HEK293 (cell line): ENCODE results near the gene KIF5A.

ENCODE experiments used
- CTCF ChIA-PET: fragments of 350-600 bp; formaldehyde crosslinking; extraction: SDS; loops from one replicate; lab custom pipeline; 2021; ENCODE audit warnings: antibody characterized with exemption; lab: Yijun Ruan, JAX
- POLR2A ChIA-PET: fragments of 300-600 bp; formaldehyde crosslinking; extraction: SDS; loops from one replicate; lab custom pipeline; 2020; ENCODE audit warnings: antibody characterized with exemption, inconsistent platforms; lab: Yijun Ruan, JAX
- H3K27ac ChIP-seq: fragments of 200-500 bp; sonication (Bioruptor generic); 2 replicates; pipeline ENCODE4 v1.5.1; 2014; ENCODE audit warnings: low read depth, low read length, control low read depth, inconsistent platforms; ENCODE audit errors: extremely low read depth
- H3K36me3 ChIP-seq, 2 experiments: fragments of 200-500 bp in 1 of 2; sonication (Bioruptor generic) in 1 of 2; 1 replicate in 1 of 2; 2 replicates in 1 of 2; pipeline ENCODE4 v1.5.1; 2014 to 2017; ENCODE audit warnings: inconsistent platforms in 2 of 2, low read length in 2 of 2; ENCODE audit not compliant: control insufficient read depth in 2 of 2, insufficient read depth in 1 of 2
- H3K4me1 ChIP-seq: fragments of 200-500 bp; sonication (Bioruptor generic); 2 replicates; pipeline ENCODE4 v1.5.1; 2014; ENCODE audit warnings: mild to moderate bottlenecking, low read length, inconsistent platforms; ENCODE audit not compliant: control insufficient read depth, insufficient read depth
- H3K4me3 ChIP-seq: 2 replicates; pipeline ENCODE4 v1.5.1; 2011; ENCODE audit warnings: low read depth, mild to moderate bottlenecking, control low read depth, low read length, moderate library complexity
- H3K9me3 ChIP-seq: fragments of 200-500 bp; sonication (Bioruptor generic); 2 replicates; pipeline ENCODE4 v1.5.1; 2014; ENCODE audit warnings: low read depth, low read length, inconsistent platforms; ENCODE audit not compliant: control insufficient read depth, insufficient read depth
- KLF10 ChIP-seq: fragments of 450-650 bp; IDR thresholded peaks from 2 replicates; pipeline ENCODE4 v1.5.1; 2018; ENCODE audit warnings: missing biosample characterization, mild to moderate bottlenecking, missing genetic modification characterization
- KLF17 ChIP-seq: fragments of 450-650 bp; formaldehyde crosslinking; IDR thresholded peaks from 2 replicates; pipeline ENCODE4 v1.5.1; 2016; ENCODE audit warnings: missing biosample characterization, missing genetic modification characterization
- OSR2 ChIP-seq: fragments of 450-650 bp; formaldehyde crosslinking; IDR thresholded peaks from 2 replicates; pipeline ENCODE4 v1.5.1; 2016; ENCODE audit warnings: missing biosample characterization, missing genetic modification characterization
- YY1 ChIP-seq: fragments of 450-650 bp; formaldehyde crosslinking; IDR thresholded peaks from 2 replicates; pipeline ENCODE4 v1.5.1; 2018; ENCODE audit warnings: missing biosample characterization, missing genetic modification characterization
- ZNF132 ChIP-seq: fragments of 450-650 bp; formaldehyde crosslinking; IDR thresholded peaks from 2 replicates; pipeline ENCODE4 v1.5.1; 2017; ENCODE audit warnings: missing biosample characterization, missing genetic modification characterization, borderline replicate concordance
- ZNF138 ChIP-seq: fragments of 450-650 bp; formaldehyde crosslinking; IDR thresholded peaks from 2 replicates; pipeline ENCODE4 v1.5.1; 2016; ENCODE audit warnings: missing biosample characterization, missing genetic modification characterization, borderline replicate concordance
- ZNF214 ChIP-seq: fragments of 450-650 bp; formaldehyde crosslinking; IDR thresholded peaks from 2 replicates; pipeline ENCODE4 v1.5.1; 2017; ENCODE audit warnings: missing biosample characterization, mild to moderate bottlenecking, missing genetic modification characterization, borderline replicate concordance
- ZNF335 ChIP-seq: fragments of 450-650 bp; formaldehyde crosslinking; conservative IDR thresholded peaks from 2 replicates; pipeline ENCODE4 v1.5.1; 2016; ENCODE audit warnings: missing biosample characterization, missing genetic modification characterization
- ZNF416 ChIP-seq: fragments of 450-650 bp; formaldehyde crosslinking; IDR thresholded peaks from 2 replicates; pipeline ENCODE4 v1.5.1; 2016; ENCODE audit warnings: missing biosample characterization, missing genetic modification characterization
- ZNF660 ChIP-seq: fragments of 450-650 bp; IDR thresholded peaks from 2 replicates; pipeline ENCODE4 v1.5.1; 2018; ENCODE audit warnings: missing biosample characterization, mild to moderate bottlenecking, missing genetic modification characterization
- TF ChIP-seq, protein P1 (sequence below): fragments of 450-650 bp; formaldehyde crosslinking; IDR thresholded peaks from 2 replicates; pipeline ENCODE4 v1.5.1; 2016; ENCODE audit warnings: missing biosample characterization, missing genetic modification characterization
- TF ChIP-seq, protein P2 (sequence below): fragments of 450-650 bp; formaldehyde crosslinking; IDR thresholded peaks from 2 replicates; pipeline ENCODE4 v1.5.1; 2016; ENCODE audit warnings: missing biosample characterization, missing genetic modification characterization, borderline replicate concordance
- TF ChIP-seq, protein P3 (sequence below): fragments of 450-650 bp; formaldehyde crosslinking; IDR thresholded peaks from 2 replicates; pipeline ENCODE4 v1.5.1; 2016; ENCODE audit warnings: missing biosample characterization, missing genetic modification characterization

KIF5A gene

DNA sequence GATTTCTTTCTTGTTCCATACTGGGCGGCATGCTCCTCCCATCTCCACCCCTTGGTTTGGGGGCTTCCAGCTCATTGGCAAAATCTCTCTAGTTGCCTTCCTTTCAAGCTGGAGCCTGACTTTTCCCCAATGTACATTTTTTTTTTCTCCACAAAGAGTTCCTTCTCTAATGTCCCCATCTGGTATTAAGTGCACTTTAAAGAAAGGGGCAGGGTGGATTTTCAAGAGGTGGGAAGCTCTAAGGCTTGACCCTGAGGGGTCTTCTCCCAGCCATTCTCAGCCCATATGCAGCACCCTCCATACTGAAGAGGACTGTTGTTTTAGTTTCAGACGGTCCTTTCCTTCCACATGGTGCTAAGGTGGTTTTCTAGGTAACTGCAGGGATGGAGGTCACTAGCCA is 35.3 kb downstream of the KIF5A start:
- ChIA-PET CTCF (interaction anchor here (0.6 to 6.6 kb wide), 12 partner anchors 8 to 175 kb away, joined by 3 to 113 read pairs (median 22); partner anchors contain the start of gene B4GALNT1), POLR2A (interaction anchor here (0.6 kb wide), 2 partner anchors 33 to 1612 kb away, joined by 3 to 4 read pairs; no protein-coding TSS in a partner anchor)
- Histone ChIP-seq H3K4me1 (no peaks in the 10 kb centered on the region), H3K4me3 (no peak overlapping the region), H3K36me3 (peaks cover 0 to 29% of the 10 kb centered on the region in 2 experiments; a peak in 1 of 3 replicates), H3K27ac (no peak overlapping the region), H3K9me3 (no peaks in the 10 kb centered on the region)
- TF ChIP-seq ZNF214 (tag by site-specific recombination), result no peak
- TF ChIP-seq, protein P1, sequence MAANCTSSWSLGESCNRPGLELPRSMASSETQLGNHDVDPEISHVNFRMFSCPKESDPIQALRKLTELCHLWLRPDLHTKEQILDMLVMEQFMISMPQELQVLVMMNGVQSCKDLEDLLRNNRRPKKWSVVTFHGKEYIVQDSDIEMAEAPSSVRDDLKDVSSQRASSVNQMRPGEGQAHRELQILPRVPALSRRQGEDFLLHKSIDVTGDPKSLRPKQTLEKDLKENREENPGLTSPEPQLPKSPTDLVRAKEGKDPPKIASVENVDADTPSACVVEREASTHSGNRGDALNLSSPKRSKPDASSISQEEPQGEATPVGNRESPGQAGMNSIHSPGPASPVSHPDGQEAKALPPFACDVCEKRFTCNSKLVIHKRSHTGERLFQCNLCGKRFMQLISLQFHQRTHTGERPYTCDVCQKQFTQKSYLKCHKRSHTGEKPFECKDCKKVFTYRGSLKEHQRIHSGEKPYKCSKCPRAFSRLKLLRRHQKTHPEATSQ, result no peak
- TF ChIP-seq YY1 (tag by site-specific recombination), result no peak
- TF ChIP-seq OSR2, result no peak
- no peak for TF ChIP-seq ZNF660 (tag by site-specific recombination)
- TF ChIP-seq, protein P2, sequence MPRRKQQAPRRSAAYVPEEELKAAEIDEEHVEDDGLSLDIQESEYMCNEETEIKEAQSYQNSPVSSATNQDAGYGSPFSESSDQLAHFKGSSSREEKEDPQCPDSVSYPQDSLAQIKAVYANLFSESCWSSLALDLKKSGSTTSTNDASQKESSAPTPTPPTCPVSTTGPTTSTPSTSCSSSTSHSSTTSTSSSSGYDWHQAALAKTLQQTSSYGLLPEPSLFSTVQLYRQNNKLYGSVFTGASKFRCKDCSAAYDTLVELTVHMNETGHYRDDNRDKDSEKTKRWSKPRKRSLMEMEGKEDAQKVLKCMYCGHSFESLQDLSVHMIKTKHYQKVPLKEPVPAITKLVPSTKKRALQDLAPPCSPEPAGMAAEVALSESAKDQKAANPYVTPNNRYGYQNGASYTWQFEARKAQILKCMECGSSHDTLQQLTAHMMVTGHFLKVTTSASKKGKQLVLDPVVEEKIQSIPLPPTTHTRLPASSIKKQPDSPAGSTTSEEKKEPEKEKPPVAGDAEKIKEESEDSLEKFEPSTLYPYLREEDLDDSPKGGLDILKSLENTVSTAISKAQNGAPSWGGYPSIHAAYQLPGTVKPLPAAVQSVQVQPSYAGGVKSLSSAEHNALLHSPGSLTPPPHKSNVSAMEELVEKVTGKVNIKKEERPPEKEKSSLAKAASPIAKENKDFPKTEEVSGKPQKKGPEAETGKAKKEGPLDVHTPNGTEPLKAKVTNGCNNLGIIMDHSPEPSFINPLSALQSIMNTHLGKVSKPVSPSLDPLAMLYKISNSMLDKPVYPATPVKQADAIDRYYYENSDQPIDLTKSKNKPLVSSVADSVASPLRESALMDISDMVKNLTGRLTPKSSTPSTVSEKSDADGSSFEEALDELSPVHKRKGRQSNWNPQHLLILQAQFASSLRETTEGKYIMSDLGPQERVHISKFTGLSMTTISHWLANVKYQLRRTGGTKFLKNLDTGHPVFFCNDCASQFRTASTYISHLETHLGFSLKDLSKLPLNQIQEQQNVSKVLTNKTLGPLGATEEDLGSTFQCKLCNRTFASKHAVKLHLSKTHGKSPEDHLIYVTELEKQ (tag by site-specific recombination), result no peak
- TF ChIP-seq, protein P3, sequence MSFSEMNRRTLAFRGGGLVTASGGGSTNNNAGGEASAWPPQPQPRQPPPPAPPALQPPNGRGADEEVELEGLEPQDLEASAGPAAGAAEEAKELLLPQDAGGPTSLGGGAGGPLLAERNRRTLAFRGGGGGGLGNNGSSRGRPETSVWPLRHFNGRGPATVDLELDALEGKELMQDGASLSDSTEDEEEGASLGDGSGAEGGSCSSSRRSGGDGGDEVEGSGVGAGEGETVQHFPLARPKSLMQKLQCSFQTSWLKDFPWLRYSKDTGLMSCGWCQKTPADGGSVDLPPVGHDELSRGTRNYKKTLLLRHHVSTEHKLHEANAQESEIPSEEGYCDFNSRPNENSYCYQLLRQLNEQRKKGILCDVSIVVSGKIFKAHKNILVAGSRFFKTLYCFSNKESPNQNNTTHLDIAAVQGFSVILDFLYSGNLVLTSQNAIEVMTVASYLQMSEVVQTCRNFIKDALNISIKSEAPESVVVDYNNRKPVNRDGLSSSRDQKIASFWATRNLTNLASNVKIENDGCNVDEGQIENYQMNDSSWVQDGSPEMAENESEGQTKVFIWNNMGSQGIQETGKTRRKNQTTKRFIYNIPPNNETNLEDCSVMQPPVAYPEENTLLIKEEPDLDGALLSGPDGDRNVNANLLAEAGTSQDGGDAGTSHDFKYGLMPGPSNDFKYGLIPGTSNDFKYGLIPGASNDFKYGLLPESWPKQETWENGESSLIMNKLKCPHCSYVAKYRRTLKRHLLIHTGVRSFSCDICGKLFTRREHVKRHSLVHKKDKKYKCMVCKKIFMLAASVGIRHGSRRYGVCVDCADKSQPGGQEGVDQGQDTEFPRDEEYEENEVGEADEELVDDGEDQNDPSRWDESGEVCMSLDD (tag by site-specific recombination), result no peak
- TF ChIP-seq ZNF335 (tag by site-specific recombination), result no peak
- no peak for TF ChIP-seq KLF10 (tag by site-specific recombination)

- Histone ChIP-seq H3K4me1 (peaks cover 5% of the 10 kb centered on the region), H3K4me3 (no peak overlapping the region), H3K36me3 (peaks cover 0 to 20% of the 10 kb centered on the region in 2 experiments; a peak in 1 of 3 replicates), H3K27ac (no peak overlapping the region), H3K9me3 (no peaks in the 10 kb centered on the region)
- CTCF ChIA-PET, result interaction anchor here (3.2 to 6.6 kb wide), 4 partner anchors 11 to 150 kb away, joined by 31 to 113 read pairs (median 36); partner anchors contain the start of gene B4GALNT1
- TF ChIP-seq ZNF138 (no peak), KLF17 (tag by site-specific recombination) (no peak), ZNF132 (tag by site-specific recombination) (no peak), ZNF416 (tag by site-specific recombination) (no peak), ZNF214 (tag by site-specific recombination) (no peak)
- POLR2A ChIA-PET, result no interaction called here
Observed at GRCh38 chr12:57586128-57586527, 36.3 kb downstream of the KIF5A start.
